Measurements from ENCODE around the gene XYLT1. TPM values are rescaled to one million over a fixed set of nuclear protein-coding genes. Genes with fewer than 3 reads are reported as not detected.

XYLT1 gene
- total RNA-seq, 1 donor from 2014 or later: under 0.01 TPM

DNA sequence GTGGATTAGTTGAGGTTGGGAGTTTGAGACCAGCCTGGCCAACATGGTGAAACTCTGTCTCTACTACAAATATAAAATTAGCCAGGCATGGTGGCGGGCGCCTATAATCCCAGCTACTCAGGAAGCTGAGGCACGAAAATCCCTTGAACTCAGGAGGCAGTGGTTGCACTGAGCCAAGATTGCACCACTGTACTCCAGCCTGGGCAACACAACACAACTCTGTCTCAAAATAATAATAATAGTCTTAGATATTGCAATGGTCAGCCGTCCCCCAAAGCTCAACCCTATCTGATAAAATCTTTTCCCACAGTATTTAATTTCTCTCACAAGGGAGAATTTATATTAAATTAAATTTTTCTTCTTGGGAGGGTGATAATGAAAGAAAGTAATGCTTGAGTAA lies 169.6 kb downstream of the XYLT1 start:
- Histone ChIP-seq H3K27me3 (ENCODE audit: control insufficient read depth, insufficient read depth, low read length) (no peaks in the 10 kb centered on the region), H3K36me3 (ENCODE audit: control insufficient read depth, insufficient read depth, low read length) (no peaks in the 10 kb centered on the region), H3K4me3 (ENCODE audit: low read depth, low read length) (no peak overlapping the region)
- TF ChIP-seq, protein P1, sequence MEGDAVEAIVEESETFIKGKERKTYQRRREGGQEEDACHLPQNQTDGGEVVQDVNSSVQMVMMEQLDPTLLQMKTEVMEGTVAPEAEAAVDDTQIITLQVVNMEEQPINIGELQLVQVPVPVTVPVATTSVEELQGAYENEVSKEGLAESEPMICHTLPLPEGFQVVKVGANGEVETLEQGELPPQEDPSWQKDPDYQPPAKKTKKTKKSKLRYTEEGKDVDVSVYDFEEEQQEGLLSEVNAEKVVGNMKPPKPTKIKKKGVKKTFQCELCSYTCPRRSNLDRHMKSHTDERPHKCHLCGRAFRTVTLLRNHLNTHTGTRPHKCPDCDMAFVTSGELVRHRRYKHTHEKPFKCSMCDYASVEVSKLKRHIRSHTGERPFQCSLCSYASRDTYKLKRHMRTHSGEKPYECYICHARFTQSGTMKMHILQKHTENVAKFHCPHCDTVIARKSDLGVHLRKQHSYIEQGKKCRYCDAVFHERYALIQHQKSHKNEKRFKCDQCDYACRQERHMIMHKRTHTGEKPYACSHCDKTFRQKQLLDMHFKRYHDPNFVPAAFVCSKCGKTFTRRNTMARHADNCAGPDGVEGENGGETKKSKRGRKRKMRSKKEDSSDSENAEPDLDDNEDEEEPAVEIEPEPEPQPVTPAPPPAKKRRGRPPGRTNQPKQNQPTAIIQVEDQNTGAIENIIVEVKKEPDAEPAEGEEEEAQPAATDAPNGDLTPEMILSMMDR (IDR thresholded peaks at IDR 0.05; ENCODE audit: insufficient read depth, low read length, severe bottlenecking): no peak
- FAIRE-seq (no peak), DNase-seq (ENCODE audit: low read depth) (no peak)

DNA sequence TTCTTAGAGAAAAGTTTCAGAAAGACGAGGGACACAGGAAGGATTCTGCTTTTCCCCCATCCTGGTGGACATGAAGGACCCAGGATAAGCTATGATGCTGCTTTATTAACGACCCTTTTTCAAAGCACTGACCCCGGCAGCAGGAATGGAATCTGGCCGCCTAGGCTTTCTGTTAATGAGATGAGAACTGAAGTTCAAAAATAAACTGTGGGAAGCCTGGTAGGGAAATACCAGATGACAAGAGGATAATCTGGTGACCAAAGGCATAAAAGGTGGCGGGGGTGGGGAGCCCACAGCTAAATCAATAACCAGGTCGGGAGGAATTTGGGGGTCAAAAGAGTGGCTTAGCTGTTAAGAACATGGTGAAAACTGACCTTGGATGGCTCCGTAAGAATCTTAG lies 171.0 kb downstream of the XYLT1 start:
- no peak overlapping the region for H3K4me3 ChIP-seq (ENCODE audit: low read depth, low read length)
- no peak for FAIRE-seq
- TF ChIP-seq, protein P1 (IDR thresholded peaks at IDR 0.05; ENCODE audit: insufficient read depth, low read length, severe bottlenecking): no peak
- DNase-seq (ENCODE audit: low read depth): no peak
- no peaks in the 10 kb centered on the region for H3K27me3 ChIP-seq (ENCODE audit: control insufficient read depth, insufficient read depth, low read length)
- no peaks in the 10 kb centered on the region for H3K36me3 ChIP-seq (ENCODE audit: control insufficient read depth, insufficient read depth, low read length)

DNA sequence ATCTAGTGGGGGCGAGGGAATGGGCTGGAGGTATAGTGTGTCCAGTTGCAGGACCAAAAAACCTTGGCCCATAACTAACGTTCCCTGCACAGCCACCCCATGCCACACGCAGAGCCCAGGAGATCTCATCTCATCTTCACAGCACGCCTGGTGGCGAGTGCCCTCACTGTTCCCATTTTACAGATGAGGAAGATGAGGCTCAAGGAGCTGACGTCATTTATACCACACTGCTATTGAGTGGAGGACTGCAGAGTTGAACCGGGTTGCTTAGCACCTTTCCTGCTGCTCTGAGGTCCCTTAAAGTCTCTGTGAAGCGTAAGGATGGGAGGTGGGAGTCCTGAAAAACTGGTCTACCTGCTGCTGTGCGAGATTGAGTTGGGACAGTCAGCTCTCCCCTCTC lies 172.5 kb downstream of the XYLT1 start:
- FAIRE-seq (no peak), DNase-seq (ENCODE audit: low read depth) (no peak)
- no peaks in the 10 kb centered on the region for H3K36me3 ChIP-seq (ENCODE audit: control insufficient read depth, insufficient read depth, low read length)
- H3K27me3 ChIP-seq (ENCODE audit: control insufficient read depth, insufficient read depth, low read length): no peaks in the 10 kb centered on the region
- H3K4me3 ChIP-seq (ENCODE audit: low read depth, low read length): no peak overlapping the region
- TF ChIP-seq, protein P1 (IDR thresholded peaks at IDR 0.05; ENCODE audit: insufficient read depth, low read length, severe bottlenecking): no peak

- FAIRE-seq: no peak
- H3K27me3 ChIP-seq (ENCODE audit: control insufficient read depth, insufficient read depth, low read length): no peaks in the 10 kb centered on the region
- TF ChIP-seq, protein P1 (IDR thresholded peaks at IDR 0.05; ENCODE audit: insufficient read depth, low read length, severe bottlenecking): no peak
- no peaks in the 10 kb centered on the region for H3K36me3 ChIP-seq (ENCODE audit: control insufficient read depth, insufficient read depth, low read length)
- no peak overlapping the region for H3K4me3 ChIP-seq (ENCODE audit: low read depth, low read length)
- DNase-seq (ENCODE audit: low read depth): no peak
Measured at GRCh38 chr16:17296431-17296830, 174.3 kb downstream of the XYLT1 start.

DNA sequence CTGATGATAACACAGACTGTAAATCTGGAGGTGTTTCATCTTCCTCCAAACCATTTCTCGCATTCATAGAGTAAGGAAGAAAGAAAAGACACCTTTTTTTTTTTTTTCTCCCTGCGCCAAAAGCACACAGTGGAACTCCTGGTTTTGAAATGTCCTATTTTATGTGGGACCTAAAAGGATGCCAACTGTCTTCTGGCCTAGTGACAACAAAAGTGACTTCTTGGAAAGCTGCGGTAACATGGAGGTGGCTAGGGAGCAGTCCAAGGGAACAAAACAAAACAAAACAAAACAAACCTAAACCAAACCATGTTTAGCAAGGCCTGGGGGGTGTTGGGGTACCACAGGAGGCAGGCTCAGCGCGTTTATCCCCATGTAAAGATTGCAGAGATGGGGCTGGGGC lies 174.8 kb downstream of the XYLT1 start:
- H3K36me3 ChIP-seq (ENCODE audit: control insufficient read depth, insufficient read depth, low read length): no peaks in the 10 kb centered on the region
- FAIRE-seq: no peak
- H3K4me3 ChIP-seq (ENCODE audit: low read depth, low read length): no peak overlapping the region
- DNase-seq (ENCODE audit: low read depth): no peak
- no peaks in the 10 kb centered on the region for H3K27me3 ChIP-seq (ENCODE audit: control insufficient read depth, insufficient read depth, low read length)
- TF ChIP-seq, protein P1 (IDR thresholded peaks at IDR 0.05; ENCODE audit: insufficient read depth, low read length, severe bottlenecking): no peak

DNA sequence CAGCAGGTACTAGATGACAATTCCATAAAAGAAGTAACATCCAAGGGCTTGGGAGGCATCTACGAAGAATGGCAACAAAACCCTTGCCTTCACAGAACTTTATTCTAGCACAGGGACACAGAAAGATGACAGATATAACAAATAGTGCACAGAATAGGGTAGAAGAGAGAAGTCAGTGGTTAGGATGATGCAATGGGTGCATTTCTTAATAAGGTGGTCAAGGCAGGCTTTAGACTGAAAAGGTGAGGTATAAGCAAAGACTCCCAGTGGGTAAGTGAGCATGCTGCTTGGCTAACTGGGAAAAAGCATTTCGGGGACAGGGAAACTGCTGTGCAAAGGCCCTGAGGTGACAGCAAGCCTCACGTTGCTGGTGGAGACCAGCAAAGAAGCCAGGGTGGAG lies 175.9 kb downstream of the XYLT1 start:
- no peak for FAIRE-seq
- H3K36me3 ChIP-seq (ENCODE audit: control insufficient read depth, insufficient read depth, low read length): no peaks in the 10 kb centered on the region
- H3K27me3 ChIP-seq (ENCODE audit: control insufficient read depth, insufficient read depth, low read length): no peaks in the 10 kb centered on the region

More for the DNA sequence above, 175.9 kb downstream of the XYLT1 start:
- no peak overlapping the region for H3K4me3 ChIP-seq (ENCODE audit: low read depth, low read length)
- TF ChIP-seq, protein P1 (IDR thresholded peaks at IDR 0.05; ENCODE audit: insufficient read depth, low read length, severe bottlenecking): no peak
- DNase-seq (ENCODE audit: low read depth): no peak

Measured in bronchial epithelial cell (primary cell).